HCT116 (cell line): ENCODE results near the gene PIK3CB. TPM values are rescaled to one million over a fixed set of nuclear protein-coding genes. Genes with fewer than 3 reads are reported as not detected.
"Not testable (repeated sequence)": the region's sequence is repeated elsewhere in the genome, so short reads cannot be mapped to it uniquely, and the experiment has no call there.

Source experiments
- ATAC-seq: fragments of 200-7000 bp; cut with Tn5 transposase; 2 replicates; pipeline ENCODE4 v1.9.1; 2020; ENCODE audit warnings: mild to moderate bottlenecking, moderate library complexity
- BruUV-seq: library from RNA; stranded (reverse); fragments of 400-500 nt; replicated peaks from 2 replicates; lab custom pipeline; 2021; lab: Mats Ljungman, UMichigan
- CTCF ChIA-PET: fragments of 300-600 bp; sonication (Branson Sonifier 250); formaldehyde crosslinking; loops from one replicate; lab custom pipeline; 2021; ENCODE audit warnings: antibody characterized with exemption; lab: Charles Lee
- POLR2A ChIA-PET: fragments of 300-600, 350-600 bp; sonication (Branson Sonifier 250); formaldehyde crosslinking; loops from one replicate; lab custom pipeline; 2021; ENCODE audit warnings: antibody characterized with exemption; lab: Charles Lee
- RAD21 ChIA-PET, 2 experiments: fragments of 300-600 bp; sonication (Branson Sonifier 250); formaldehyde crosslinking; loops; one replicate each; lab custom pipeline; 2023; ENCODE audit warnings: low total read pairs in 2 of 2; ENCODE audit not compliant: uncharacterized antibody in 2 of 2, unreplicated experiment in 2 of 2, low non-redundant PET in 1 of 2; lab: Charles Lee
- DNase-seq: peaks from one replicate; pipeline ENCODE4 v3.0.0-alpha.2; 2010; ENCODE audit warnings: low read depth, low spot score
- H2AFZ ChIP-seq: fragments of 200-600 bp; shearing (Covaris generic), sonication (generic); 2 replicates; pipeline ENCODE4 v1.6.1; 2017; ENCODE audit warnings: low read depth, mixed run types, mixed read lengths, antibody characterized with exemption, low read length; ENCODE audit not compliant: poor library complexity, severe bottlenecking
- H3K27ac ChIP-seq: 2 replicates; pipeline ENCODE4 v1.5.1; 2012; ENCODE audit warnings: low read depth, low read length
- H3K27me3 ChIP-seq: fragments of 200-600 bp; sonication (generic); 2 replicates; pipeline ENCODE4 v1.6.1; 2016; ENCODE audit warnings: mixed run types, low read length, mixed read lengths; ENCODE audit not compliant: insufficient read depth
- H3K36me3 ChIP-seq, 2 experiments: fragments of 200-500 bp in 1 of 2; fragments of 200-600 bp in 1 of 2; sonication (Bioruptor generic) in 1 of 2; sonication (generic) in 1 of 2; 2 replicates each; pipeline versions ENCODE4 v1.5.1 to v1.6.1; 2014 to 2016; ENCODE audit warnings: low read length in 2 of 2, inconsistent platforms in 1 of 2, mixed read lengths in 1 of 2, mixed run types in 1 of 2; ENCODE audit not compliant: insufficient read depth in 2 of 2, control insufficient read depth in 1 of 2
- H3K4me1 ChIP-seq, 2 experiments: fragments of 200-600 bp in 1 of 2; sonication (generic) in 1 of 2; 2 replicates each; pipeline versions ENCODE4 v1.5.1 to v1.6.1; 2012 to 2017; ENCODE audit warnings: low read length in 2 of 2, inconsistent platforms in 1 of 2, mild to moderate bottlenecking in 1 of 2, mixed read lengths in 1 of 2, mixed run types in 1 of 2, moderate library complexity in 1 of 2; ENCODE audit not compliant: insufficient read depth in 2 of 2, control insufficient read depth in 1 of 2
- H3K4me2 ChIP-seq: fragments of 200-600 bp; sonication (generic); 2 replicates; pipeline ENCODE4 v1.6.1; 2017; ENCODE audit warnings: mixed run types, low read length, mixed read lengths
- H3K4me3 ChIP-seq, 2 experiments: fragments of 200-600 bp in 1 of 2; sonication (generic) in 1 of 2; replicated peaks in 1 of 2; 2 replicates each; pipeline ENCODE4 v1.5.1; 2011 to 2016; ENCODE audit warnings: low read length in 2 of 2, control low read depth in 1 of 2, low read depth in 1 of 2, mild to moderate bottlenecking in 1 of 2, mixed read lengths in 1 of 2, mixed run types in 1 of 2
- H3K79me2 ChIP-seq: fragments of 200-600 bp; sonication (generic); 2 replicates; pipeline ENCODE4 v1.6.1; 2017; ENCODE audit warnings: mild to moderate bottlenecking, mixed run types, low read length, moderate library complexity, mixed read lengths; ENCODE audit not compliant: insufficient read depth
- H3K9ac ChIP-seq: fragments of 200-600 bp; sonication (generic); 2 replicates; pipeline ENCODE4 v1.6.1; 2016; ENCODE audit warnings: low read length, mixed read lengths
- H3K9me2 ChIP-seq: fragments of 200-600 bp; sonication (generic), shearing (Covaris generic); 2 replicates; pipeline ENCODE4 v1.6.1; 2017; ENCODE audit warnings: mixed run types, mild to moderate bottlenecking, moderate library complexity; ENCODE audit not compliant: insufficient read depth
- H3K9me3 ChIP-seq, 2 experiments: fragments of 200-500 bp in 1 of 2; fragments of 200-600 bp in 1 of 2; sonication (Bioruptor generic) in 1 of 2; sonication (generic) in 1 of 2; 2 replicates each; pipeline ENCODE4 v1.6.1; 2014 to 2017; ENCODE audit warnings: low read length in 2 of 2, mixed read lengths in 2 of 2, inconsistent platforms in 1 of 2, low read depth in 1 of 2, mild to moderate bottlenecking in 1 of 2, mixed run types in 1 of 2, moderate library complexity in 1 of 2; ENCODE audit not compliant: control insufficient read depth in 1 of 2, insufficient read depth in 1 of 2
- H4K20me1 ChIP-seq: fragments of 200-600 bp; sonication (generic), shearing (Covaris generic); 2 replicates; pipeline ENCODE4 v1.6.1; 2017; ENCODE audit warnings: mixed run types, mild to moderate bottlenecking, moderate library complexity; ENCODE audit not compliant: insufficient read depth
- REST ChIP-seq: IDR thresholded peaks from 2 replicates; pipeline ENCODE4 v1.6.1; 2012; ENCODE audit warnings: low read depth
- SIN3A ChIP-seq: IDR thresholded peaks from 2 replicates; pipeline ENCODE4 v1.6.1; 2012; ENCODE audit warnings: low read depth
- SP1 ChIP-seq: IDR thresholded peaks from 2 replicates; pipeline ENCODE4 v1.6.1; 2012; ENCODE audit warnings: low read depth
- SRF ChIP-seq: IDR thresholded peaks from 2 replicates; pipeline ENCODE4 v1.6.1; 2012; ENCODE audit warnings: low read depth
- TCF7L2 ChIP-seq: IDR thresholded peaks from 2 replicates; pipeline ENCODE4 v1.7.0; 2011; ENCODE audit warnings: borderline replicate concordance, inconsistent platforms; ENCODE audit not compliant: insufficient read depth, insufficient read length; ENCODE audit errors: extremely low read depth
- intact Hi-C: fragments of 100-400 bp; cut with micrococcal nuclease; formaldehyde crosslinking; loops from 2 replicates; pipeline ENCODE4 v1.10.0; 2022
- total RNA-seq: library from RNA; stranded (reverse); gene quantifications from one replicate; pipeline ENCODE4 v1.2.1, GENCODE V29; 2021; ENCODE audit not compliant: unreplicated experiment

Gene PIK3CB
- total RNA-seq, 1 experiment from 2014 or later: 44.3 TPM

- TF ChIP-seq REST (no peak), SP1 (no peak), TCF7L2 (no peak), SIN3A (no peak), SRF (no peak)
- TF ChIP-seq, all 23 proteins: peak for 0
These were observed 10.6 kb downstream of the PIK3CB start (continued) for GRCh38 chr3:138824114-138824506.

DNA sequence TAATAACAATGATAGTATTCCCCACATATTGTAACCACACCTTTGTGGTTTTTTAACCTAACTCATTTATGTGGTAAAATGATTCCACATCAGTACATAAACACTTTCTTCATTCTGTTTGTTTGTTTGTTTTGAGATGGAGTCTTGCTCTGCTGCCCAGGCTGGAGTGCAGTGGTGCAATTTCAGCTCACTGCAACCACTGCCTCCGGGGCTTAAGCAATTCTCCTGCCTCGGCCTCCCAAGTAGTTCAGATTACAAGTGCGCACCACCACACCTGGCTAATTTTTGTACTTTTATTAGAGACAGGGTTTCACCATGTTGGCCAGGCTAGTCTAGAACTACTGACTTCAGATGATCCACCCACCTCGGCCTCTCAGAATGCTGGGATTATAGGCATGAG, 14.3 kb downstream of the PIK3CB start:
- H2AFZ ChIP-seq, H3K27ac ChIP-seq, intact Hi-C loops, H3K4me2 ChIP-seq, BruUV-seq, CTCF ChIA-PET, H4K20me1 ChIP-seq, H3K36me3 ChIP-seq, H3K4me3 ChIP-seq, POLR2A ChIA-PET, H3K9ac ChIP-seq, H3K9me3 ChIP-seq, H3K9me2 ChIP-seq, DNase-seq, RAD21 ChIA-PET, ATAC-seq, H3K27me3 ChIP-seq: not testable (repeated sequence)
- H3K4me1 ChIP-seq: peaks cover 14 to 32% of the 10 kb centered on the region in 2 experiments
- H3K79me2 ChIP-seq: peaks cover 96% of the 10 kb centered on the region
